IPS-NIHi7 (cell line): ENCODE data around the gene SURF4.
A peak's percentile ranks its signal among the peaks of the same experiment; 100 is the strongest.
"Not testable (repeated sequence)": the region's sequence is repeated elsewhere in the genome, so short reads cannot be mapped to it uniquely, and the experiment has no call there.

Experiments
- DNase-seq: peaks from one replicate; pipeline ENCODE4 v3.0.0; 2012; ENCODE audit warnings: mixed read lengths; ENCODE audit errors: extremely low spot score

SURF4 gene

DNA sequence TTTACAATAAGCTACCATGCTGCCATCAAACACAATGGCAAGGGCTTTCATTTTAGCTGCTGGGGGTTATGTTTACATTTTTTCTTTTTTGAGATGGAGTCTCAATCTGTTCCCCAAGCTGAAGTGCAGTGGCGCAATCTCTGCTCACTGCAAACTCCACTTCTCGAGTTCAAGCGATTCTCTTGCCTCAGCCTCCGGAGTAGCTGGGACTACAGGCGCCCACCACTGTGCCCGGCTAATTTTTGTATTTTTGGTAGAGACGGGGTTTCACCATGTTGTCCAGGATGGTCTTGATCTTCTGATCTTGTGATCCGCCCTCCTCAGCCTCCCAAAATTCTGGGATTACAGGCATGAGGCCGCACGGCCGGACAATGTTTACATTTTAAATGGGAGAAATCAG lies 41.0 kb downstream of the SURF4 start:
- DNase-seq = not testable (repeated sequence)

DNA sequence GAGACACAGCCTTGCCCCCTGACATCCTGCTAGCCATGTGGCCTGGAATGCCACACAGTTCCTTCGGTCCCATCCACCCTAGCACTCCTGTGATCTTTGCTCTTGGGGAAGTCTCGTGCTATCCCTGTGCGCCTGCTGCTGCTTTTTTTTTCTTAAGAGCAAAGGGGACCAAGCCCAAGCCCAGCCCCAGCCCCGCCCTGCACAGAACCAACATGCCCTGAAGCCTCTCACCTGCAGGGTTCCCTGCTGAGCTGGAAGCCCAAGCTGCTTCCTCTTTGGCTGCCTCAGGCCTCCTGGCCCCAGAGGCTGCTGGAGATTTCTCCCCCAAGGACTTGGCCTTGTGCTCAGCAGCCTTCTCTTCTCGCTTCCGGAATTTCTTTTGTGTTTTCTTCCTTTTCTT lies 41.7 kb downstream of the SURF4 start:
- DNase-seq = peak; percentile 29

DNA sequence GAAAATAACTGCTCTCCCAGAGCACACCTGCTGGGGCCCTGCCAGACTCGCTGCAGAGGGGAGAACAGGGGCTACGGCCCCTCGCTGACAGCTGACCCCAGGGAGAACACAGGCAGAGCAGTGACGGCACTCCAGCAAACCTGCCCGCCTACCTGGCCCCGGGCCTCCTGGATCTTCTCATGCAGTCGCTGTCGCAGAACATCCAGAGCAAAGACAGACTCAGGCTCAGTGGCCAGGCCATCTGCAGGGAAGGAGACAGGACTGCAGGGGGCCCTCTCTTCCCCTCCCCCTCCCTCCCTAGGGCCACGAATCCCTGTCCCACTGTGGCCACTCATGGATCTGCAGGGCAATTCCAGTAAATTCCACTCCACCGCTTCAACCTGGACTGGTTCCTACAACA lies 42.3 kb downstream of the SURF4 start:
- DNase-seq = no peak

DNA sequence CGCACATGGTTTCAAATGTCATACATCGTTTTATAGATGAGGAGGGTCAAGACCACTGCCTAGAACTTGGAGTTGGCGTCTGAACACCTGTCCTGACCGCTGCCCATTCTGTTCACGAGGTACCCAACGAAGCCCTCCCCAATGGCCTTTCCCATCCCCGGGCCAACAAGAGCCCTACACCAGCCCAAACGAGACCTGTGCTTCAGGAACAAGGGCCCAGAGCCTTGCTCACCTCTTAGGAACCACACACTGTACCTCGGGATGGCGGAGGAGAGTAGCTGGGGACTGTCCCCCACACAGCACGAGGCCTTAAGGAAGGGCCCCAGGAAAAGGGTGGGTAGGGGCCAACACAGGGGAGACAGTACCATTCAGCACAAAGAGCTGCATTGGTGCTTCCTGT lies 42.8 kb downstream of the SURF4 start:
- DNase-seq = no peak

DNA sequence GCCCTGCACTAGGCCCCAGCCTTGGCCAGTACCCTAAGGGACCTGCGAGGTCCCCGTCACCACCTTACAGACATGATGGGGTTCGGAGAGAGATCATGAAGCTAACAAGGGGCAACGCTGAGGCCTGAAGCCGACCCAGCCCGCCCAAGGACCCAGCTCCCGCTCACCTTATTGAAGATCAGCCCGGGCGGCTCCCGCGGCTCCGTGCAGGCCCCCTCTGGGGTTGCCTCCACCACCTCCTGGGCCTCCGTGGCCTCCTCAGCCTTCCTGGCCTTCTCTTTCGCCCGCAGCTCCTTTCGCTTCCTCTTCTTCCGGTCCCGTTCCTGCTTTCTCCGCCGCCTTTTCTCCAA lies 43.5 kb downstream of the SURF4 start:
- no peak for DNase-seq

DNA sequence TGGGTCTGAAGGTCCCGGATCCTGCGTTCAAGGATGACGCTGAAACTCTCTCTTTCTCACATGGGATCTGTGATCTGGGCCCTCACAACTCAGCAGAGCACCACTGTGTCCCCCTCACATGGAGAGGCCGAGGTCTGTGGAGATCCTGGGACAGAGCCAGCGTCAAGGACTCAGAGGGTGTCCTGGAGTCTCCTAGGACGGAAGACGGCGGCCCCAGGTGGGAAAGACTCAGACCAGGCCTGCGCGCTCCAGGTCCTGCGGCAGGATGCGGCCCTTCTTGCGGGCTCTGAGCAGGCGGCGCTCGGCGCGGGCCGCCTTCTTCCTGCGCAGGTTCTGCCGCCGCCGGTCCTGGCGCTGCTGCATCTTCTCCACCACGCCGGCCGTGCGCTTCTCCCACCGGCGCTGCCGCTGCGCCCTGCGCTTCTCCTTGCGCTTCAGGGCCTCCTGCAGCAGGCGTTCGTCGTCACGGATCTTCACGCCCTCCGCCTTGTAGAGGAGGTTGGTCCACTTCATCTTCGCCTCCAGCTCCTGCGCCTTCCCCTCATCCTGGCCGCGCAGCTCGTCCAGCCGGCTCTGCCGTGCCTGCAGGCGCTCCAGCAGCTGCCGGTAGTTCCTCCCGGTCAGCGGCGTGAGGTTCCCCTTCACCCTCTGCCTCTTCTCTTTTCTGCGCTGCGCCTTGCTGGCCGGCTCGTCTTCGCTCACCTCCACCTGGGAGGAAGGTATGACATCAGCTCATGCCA lies 44.0 kb downstream of the SURF4 start:
- DNase-seq = no peak

DNA sequence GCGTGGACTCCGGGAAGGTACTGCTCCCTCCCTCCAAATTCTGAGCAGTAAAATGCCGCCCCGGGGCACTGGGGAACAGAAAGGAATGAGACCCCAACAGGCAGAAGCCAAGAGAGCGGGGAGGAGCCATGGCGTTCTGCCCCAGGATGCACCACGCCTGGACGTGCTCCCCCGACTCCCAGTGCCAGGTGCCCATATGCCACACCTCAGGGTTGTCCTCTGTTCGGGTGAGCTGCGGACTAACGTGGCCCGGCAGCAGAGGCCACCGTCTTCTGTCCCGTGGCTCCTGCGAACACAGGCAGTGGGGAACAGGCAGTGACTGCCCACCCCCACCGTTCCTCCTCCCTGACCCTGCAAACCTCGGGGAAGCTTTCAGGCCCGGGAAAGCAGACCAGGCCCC lies 44.6 kb downstream of the SURF4 start:
- DNase-seq = no peak

DNA sequence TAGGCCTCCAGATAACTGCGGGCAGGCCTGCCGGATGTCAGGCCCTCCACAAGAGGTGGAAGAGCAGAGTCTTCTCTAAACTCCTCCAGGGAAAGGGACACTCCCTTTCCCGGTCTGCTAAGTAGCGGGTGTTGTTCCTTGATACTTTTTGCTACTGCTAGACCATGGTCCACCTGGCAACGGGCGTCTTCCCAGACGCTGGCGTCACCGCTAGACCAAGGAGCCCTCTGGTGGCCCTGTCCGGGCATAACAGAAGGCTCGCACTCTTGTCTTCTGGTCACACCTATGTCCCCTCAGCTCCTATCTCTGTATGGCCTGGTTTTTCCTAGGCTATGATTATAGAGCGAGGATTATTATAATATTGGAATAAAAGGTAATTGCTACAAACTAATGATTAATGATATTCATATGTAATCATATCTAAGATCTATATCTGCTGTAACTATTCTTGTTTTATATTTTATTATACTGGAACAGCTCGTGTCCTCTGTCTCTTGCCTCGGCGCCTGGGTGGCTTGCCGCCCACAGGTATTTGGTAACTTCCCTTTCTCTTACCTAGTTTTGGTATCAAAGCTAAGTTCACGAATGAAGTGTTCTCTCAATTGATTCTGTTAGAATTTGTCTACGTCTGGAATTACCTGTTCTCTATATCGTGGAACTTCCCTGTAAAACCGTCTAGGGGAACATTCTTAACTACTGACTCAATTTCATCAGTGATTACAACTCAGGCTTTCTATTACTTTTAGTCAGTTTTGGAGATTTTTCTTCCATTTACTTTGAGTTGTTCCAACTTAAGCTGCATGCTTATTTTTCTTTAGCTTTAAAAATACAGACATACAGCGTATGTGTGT lies 46.3 kb downstream of the SURF4 start:
- not testable (repeated sequence) for DNase-seq

DNA sequence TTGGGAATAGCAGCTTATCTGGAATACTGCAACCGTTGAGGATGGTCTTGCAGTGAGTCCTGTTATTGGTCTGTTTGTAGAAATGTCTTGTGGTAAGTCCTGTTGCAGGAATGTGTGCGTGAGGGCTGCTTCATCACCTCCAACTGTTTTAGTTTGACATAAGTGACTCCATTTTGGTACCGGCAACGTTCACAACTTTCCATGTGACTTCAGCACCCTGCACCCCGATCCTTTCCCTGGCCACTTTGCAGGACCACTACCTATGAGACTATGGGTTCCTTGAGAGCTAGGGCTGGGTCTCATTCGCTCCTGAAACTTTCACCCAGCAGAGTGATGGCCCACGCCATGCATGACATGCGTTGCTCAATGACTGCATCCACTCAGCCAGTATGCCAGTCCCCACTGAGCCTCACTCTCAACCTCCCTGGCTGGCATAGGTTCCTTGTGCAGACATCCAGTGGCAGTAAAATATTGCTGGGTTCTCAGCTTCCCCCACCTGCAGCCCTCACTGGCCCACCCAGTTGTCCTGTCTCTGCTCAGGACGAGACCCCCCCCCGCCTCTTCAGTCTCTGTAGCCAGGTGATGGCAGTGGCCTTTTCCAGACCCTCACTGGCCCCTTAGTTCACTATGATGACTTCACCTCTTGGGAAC lies 47.9 kb downstream of the SURF4 start:
- DNase-seq = no peak

DNA sequence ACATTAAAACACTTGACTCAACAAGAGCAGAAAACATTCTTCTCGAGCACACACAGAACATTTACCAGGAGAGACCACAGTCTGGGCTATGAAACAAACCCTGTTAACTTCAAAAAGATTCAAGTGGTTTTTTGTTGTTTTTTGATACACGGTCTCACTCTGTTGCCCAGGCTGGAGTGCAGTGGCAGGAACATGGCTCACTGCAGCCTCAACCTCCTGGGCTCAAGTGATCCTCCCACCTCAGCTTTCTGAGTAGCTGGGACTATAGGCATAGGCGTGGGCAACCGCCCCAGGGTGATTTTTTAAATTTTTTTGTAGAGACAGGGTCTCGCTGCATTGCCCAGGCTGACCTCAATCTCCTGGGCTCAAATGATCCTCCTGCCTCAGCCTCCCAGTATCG lies 48.8 kb downstream of the SURF4 start:
- DNase-seq = not testable (repeated sequence)

DNA sequence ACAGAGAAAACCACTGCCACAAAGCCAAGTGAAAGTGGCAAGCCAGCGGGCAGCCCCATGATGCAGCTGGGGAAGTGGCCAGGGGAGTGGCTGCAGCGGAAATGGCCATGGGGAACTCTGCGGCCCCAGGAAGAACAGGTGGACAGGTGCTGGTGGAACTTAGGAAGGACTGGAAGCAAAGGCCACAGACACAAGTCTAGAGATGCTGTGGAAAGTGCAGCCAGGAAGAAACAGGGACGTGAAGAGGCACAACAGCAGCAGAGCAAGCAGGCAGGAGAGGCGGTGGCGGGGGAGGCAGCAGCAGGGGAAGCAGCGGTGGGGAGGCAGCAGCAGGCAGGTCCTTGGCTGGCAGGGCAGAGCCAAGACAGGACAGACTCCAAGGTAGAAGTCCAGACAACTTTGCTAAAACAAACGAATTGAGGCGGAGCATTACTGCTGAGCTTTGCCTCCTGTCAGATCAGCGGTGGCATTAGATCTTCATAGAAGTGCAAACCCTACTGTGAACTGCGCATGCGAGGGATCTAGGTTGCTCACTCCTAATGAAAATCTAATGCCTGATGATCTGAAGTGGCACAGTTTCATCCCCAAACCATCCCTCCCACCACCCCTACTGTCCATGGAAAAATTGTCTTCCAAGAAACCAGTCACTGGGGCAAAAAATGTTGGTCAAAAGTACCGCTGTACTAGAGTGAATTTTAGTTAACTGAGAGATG lies 51.7 kb downstream of the SURF4 start:
- DNase-seq = no peak

DNA sequence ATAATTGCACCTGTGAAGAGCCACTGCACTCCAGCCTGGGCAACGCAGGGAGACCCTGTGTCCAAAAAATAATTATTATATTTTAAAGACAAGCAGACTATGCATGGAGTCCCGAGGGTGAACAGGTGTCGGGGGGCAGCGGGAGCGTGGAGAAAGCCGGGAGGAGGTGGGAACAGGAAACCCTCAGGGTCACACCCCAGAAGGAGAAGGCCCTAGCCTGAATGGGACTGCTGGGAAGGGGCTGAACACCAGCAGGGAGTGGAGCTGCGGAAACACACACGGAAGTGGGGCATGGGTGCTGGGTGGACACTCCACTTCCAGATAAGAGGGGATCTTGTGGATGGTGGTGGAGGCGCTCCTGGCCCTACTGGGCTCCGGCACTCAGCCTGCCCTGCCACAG lies 52.6 kb downstream of the SURF4 start:
- DNase-seq = no peak

DNA sequence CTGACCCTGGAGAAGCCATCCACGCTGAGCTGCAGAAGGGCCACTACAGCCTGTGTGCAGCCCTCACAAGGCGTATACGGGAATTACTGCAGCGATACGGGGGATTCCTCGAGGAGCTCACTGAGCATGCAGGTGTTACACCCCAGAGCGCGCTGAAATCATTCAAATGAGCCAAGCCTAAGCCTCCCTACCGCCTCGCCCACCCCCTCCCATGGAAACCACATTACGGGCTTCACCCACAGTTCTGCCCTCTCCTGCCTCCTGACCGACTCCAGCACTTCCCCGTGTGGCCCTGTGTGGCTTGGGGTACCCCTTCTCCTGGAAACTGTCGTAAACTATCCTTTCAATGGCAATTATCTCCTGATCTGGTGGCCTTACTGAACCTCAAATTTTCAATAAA lies 53.2 kb downstream of the SURF4 start:
- no peak for DNase-seq

DNA sequence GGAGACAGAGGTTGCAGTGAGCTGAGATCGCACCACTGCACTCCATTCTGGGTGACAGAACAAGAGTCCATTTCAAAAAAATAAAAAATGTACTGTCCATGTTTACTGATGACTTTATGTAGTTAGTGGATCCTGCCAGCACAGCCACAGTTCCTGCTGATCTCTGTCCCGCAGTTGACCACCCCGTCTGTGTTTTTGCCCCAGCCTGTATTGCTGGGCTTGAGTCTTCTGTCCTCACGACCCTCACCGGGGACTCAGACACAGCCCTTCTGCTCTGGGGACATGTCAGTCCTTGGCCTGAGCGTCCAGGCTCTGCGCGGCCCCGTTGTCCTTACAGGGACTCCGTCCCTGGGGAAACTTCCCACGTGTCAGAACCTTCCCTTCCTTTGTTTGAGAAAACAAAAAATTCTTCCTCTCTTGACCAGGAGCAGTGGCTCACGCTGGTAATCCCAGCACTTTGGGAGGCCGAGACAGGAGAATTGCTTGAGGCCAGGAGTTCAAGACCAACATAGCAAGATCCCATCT lies 54.4 kb downstream of the SURF4 start:
- DNase-seq = no peak

DNA sequence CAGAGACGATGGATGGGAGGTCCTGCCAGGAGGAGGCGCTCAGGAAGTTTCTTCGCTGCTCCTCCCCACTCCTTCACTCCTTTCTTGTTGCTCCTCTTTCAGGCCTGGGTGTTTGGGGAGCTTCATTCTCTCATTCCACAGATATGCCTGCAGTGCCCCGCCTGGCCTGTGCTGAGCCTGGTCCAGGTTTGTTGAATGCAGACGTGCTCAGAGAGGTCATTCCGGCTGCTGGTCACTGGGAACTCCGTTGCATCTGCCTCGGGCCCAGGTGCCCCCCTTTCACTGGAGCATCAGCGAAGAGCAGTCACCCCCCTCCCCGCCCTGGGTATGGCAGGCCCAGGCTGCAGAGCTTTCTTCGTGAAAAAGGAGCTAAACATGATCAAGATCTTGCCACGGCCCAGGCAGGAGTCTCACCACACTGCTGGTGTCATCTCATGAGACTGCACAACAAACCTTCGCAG lies 55.4 kb downstream of the SURF4 start:
- DNase-seq = peak; percentile 39

DNA sequence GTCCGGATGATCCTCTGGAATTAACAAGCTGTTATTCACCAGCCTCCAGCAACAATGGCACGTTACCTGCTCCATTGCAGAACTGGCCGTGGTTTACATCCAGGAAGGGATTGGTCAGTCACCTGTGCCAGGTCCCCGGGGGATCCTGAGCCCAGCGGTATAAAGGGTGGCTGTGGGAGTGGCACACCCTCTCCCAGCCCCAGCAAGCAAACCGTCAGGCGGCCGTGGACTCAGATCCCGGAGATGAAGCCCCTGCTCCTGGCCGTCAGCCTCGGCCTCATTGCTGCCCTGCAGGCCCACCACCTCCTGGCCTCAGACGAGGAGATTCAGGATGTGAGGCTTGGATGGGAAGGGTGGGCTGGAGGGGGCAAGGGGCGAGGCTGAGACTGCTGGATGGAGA lies 58.3 kb downstream of the SURF4 start:
- DNase-seq = not testable (repeated sequence)

DNA sequence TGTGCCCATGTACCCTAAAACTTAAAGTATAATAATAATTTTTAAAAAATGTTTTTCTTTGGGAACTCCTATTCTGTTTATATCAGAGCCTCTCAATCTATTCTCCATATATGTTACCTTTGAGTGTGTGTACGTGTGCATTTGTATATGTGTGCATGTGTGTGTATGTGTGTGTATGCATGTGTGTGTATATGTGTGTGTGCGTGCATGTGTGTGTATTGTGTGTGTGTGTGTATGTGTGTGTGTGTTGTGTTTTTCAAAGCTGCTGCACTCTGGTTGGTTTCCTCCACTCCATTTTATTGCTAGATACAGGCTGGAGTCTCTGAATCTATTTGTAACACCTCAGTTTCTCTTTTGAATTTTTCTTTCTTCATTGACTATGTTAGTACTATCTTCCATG lies 59.9 kb downstream of the SURF4 start:
- no peak for DNase-seq
